Calu3 (cell line): ENCODE data around the gene SERPINE3. TPM values are rescaled to one million over a fixed set of nuclear protein-coding genes. Genes with fewer than 3 reads are reported as not detected.

Experiments used
- BruUV-seq: library from RNA; stranded (reverse); fragments of 400-500 nt; replicated peaks from 2 replicates; lab custom pipeline; 2021; lab: Mats Ljungman, UMichigan
- CTCF ChIA-PET: fragments of 300-600 bp; sonication (Branson Sonifier 250); formaldehyde crosslinking; loops from one replicate; lab custom pipeline; 2022; ENCODE audit warnings: antibody characterized with exemption; lab: Charles Lee
- DNase-seq: peaks from one replicate; pipeline ENCODE4 v3.0.0; 2022
- H3K27ac Mint-ChIP-seq: one replicate; pipeline ENCODE4 v1.8.0; 2022; ENCODE audit warnings: mixed read lengths; ENCODE audit not compliant: unreplicated experiment
- H3K27me3 Mint-ChIP-seq: one replicate; pipeline ENCODE4 v1.8.0; 2022; ENCODE audit warnings: mixed read lengths; ENCODE audit not compliant: unreplicated experiment
- H3K36me3 Mint-ChIP-seq: one replicate; pipeline ENCODE4 v1.8.0; 2022; ENCODE audit warnings: mild to moderate bottlenecking, moderate library complexity, mixed read lengths; ENCODE audit not compliant: insufficient read depth, unreplicated experiment
- H3K4me1 Mint-ChIP-seq: one replicate; pipeline ENCODE4 v1.8.0; 2022; ENCODE audit warnings: mild to moderate bottlenecking, low read depth, mixed read lengths; ENCODE audit not compliant: unreplicated experiment
- H3K4me3 Mint-ChIP-seq: one replicate; pipeline ENCODE4 v1.8.0; 2022; ENCODE audit warnings: mild to moderate bottlenecking, low read depth, moderate library complexity, mixed read lengths; ENCODE audit not compliant: unreplicated experiment
- H3K9me3 Mint-ChIP-seq: one replicate; pipeline ENCODE4 v1.8.0; 2022; ENCODE audit warnings: low read depth, mixed read lengths; ENCODE audit not compliant: unreplicated experiment
- CTCF ChIP-seq: fragments of 200-600 bp; IDR thresholded peaks from one replicate; pipeline ENCODE4 v1.8.0; 2022; ENCODE audit warnings: antibody characterized with exemption; ENCODE audit not compliant: unreplicated experiment
- intact Hi-C: fragments of 100-400 bp; cut with micrococcal nuclease; formaldehyde crosslinking; loops from one replicate; pipeline ENCODE4 v1.10.0; 2022; ENCODE audit not compliant: unreplicated experiment
- total RNA-seq: library from RNA; stranded (reverse); gene quantifications from 2 replicates; pipeline ENCODE4 v1.2.3, GENCODE V29; 2022

Gene SERPINE3
- total RNA-seq, 1 experiment from 2014 or later, result not detected

- no peaks in the 10 kb centered on the region for H3K4me1 Mint-ChIP-seq
- H3K36me3 Mint-ChIP-seq, result no peaks in the 10 kb centered on the region
- no peak overlapping the region for H3K27ac Mint-ChIP-seq
- no peak for DNase-seq
- no TSS peak for BruUV-seq
- intact Hi-C loops, result no loop called here
- no peaks in the 10 kb centered on the region for H3K27me3 Mint-ChIP-seq
- TF ChIP-seq CTCF, result no peak
- no peaks in the 10 kb centered on the region for H3K9me3 Mint-ChIP-seq
- CTCF ChIA-PET, result no interaction called here
- H3K4me3 Mint-ChIP-seq, result no peak overlapping the region
Measured at GRCh38 chr13:51347099-51347498, 7.6 kb downstream of the SERPINE3 start.

- no peak overlapping the region for H3K27ac Mint-ChIP-seq
Measured at GRCh38 chr13:51348069-51348967, 8.8 kb downstream of the SERPINE3 start.

GRCh38 chr13:51349016-51349415, 9.5 kb downstream of the SERPINE3 start:
- CTCF ChIA-PET, result no interaction called here
- Mint-ChIP-seq H3K4me3 (no peak overlapping the region), H3K36me3 (no peaks in the 10 kb centered on the region), H3K27ac (no peak overlapping the region), H3K4me1 (no peaks in the 10 kb centered on the region), H3K9me3 (no peaks in the 10 kb centered on the region), H3K27me3 (no peaks in the 10 kb centered on the region)
- no TSS peak for BruUV-seq
- intact Hi-C loops, result no loop called here
- no peak for DNase-seq
- TF ChIP-seq CTCF, result no peak

More at GRCh38 chr13:51348069-51348967, 8.8 kb downstream of the SERPINE3 start:
- CTCF ChIA-PET, result no interaction called here
- DNase-seq, result no peak
- H3K9me3 Mint-ChIP-seq, result no peaks in the 10 kb centered on the region
- no peaks in the 10 kb centered on the region for H3K27me3 Mint-ChIP-seq
- H3K4me3 Mint-ChIP-seq, result no peak overlapping the region
- intact Hi-C loops, result no loop called here
- no peak for TF ChIP-seq CTCF
- H3K4me1 Mint-ChIP-seq, result no peaks in the 10 kb centered on the region
- H3K36me3 Mint-ChIP-seq, result no peaks in the 10 kb centered on the region
- BruUV-seq, result no TSS peak

- intact Hi-C loops, result no loop called here
- Mint-ChIP-seq H3K36me3 (no peaks in the 10 kb centered on the region), H3K4me1 (no peaks in the 10 kb centered on the region), H3K27ac (no peak overlapping the region), H3K9me3 (no peaks in the 10 kb centered on the region), H3K27me3 (no peaks in the 10 kb centered on the region), H3K4me3 (no peak overlapping the region)
- no peak for TF ChIP-seq CTCF
- DNase-seq, result no peak
- CTCF ChIA-PET, result no interaction called here
- no TSS peak for BruUV-seq
Measured at GRCh38 chr13:51355217-51355616, 15.7 kb downstream of the SERPINE3 start.
